HG02870 (cell line): ENCODE results near the gene MAPK12.
A peak's percentile ranks its signal among the peaks of the same experiment; 100 is the strongest.
"Not testable (repeated sequence)": the region's sequence is repeated elsewhere in the genome, so short reads cannot be mapped to it uniquely, and the experiment has no call there.

Experiments used
- ATAC-seq: cut with Tn5 transposase; IDR thresholded peaks from one replicate; pipeline ENCODE4 v1.9.1; 2021; ENCODE audit warnings: mild to moderate bottlenecking, moderate library complexity; ENCODE audit not compliant: unreplicated experiment

Gene MAPK12

GRCh38 chr22:50282361-50283155 is 21.1 kb upstream of the MAPK12 start:
- ATAC-seq: no peak

GRCh38 chr22:50281957-50282356 is 20.5 kb upstream of the MAPK12 start:
- no peak for ATAC-seq

GRCh38 chr22:50281384-50281760 is 19.9 kb upstream of the MAPK12 start:
- ATAC-seq: no peak

GRCh38 chr22:50280708-50281383 is 19.4 kb upstream of the MAPK12 start:
- no peak for ATAC-seq

- no peak for ATAC-seq
Observed at GRCh38 chr22:50280022-50280707, 18.7 kb upstream of the MAPK12 start.

GRCh38 chr22:50278956-50279619 is 17.6 kb upstream of the MAPK12 start:
- ATAC-seq: no peak

- no peak for ATAC-seq
Observed at GRCh38 chr22:50278461-50278860, 17.0 kb upstream of the MAPK12 start.

GRCh38 chr22:50277761-50278160 is 16.3 kb upstream of the MAPK12 start:
- no peak for ATAC-seq

GRCh38 chr22:50276143-50276542 is 14.7 kb upstream of the MAPK12 start:
- peak; percentile 44 for ATAC-seq

- ATAC-seq: no peak
Observed at GRCh38 chr22:50275181-50276055, 13.9 kb upstream of the MAPK12 start.

- no peak for ATAC-seq
Observed at GRCh38 chr22:50274771-50275170, 13.3 kb upstream of the MAPK12 start.

- no peak for ATAC-seq
Observed at GRCh38 chr22:50274311-50274710, 12.8 kb upstream of the MAPK12 start.

- ATAC-seq: not testable (repeated sequence)
Observed at GRCh38 chr22:50273781-50274180, 12.3 kb upstream of the MAPK12 start.

GRCh38 chr22:50273352-50273751 is 11.9 kb upstream of the MAPK12 start:
- ATAC-seq: not testable (repeated sequence)

- ATAC-seq: no peak
Observed at GRCh38 chr22:50272044-50272802, 10.7 kb upstream of the MAPK12 start.

- no peak for ATAC-seq
Observed at GRCh38 chr22:50271519-50271970, 10.1 kb upstream of the MAPK12 start.

GRCh38 chr22:50270666-50271394 is 9.3 kb upstream of the MAPK12 start:
- ATAC-seq: no peak

GRCh38 chr22:50269970-50270665 is 8.6 kb upstream of the MAPK12 start, which contains the start of gene MAPK11:
TSS of gene MAPK11 (minus strand) at chr22:50270380. CDS start at chr22:50270292, 88 bp downstream.
- no peak for ATAC-seq
